ENCODE data around the gene TMEM18. TPM values are rescaled to one million over a fixed set of nuclear protein-coding genes. Genes with fewer than 3 reads are reported as not detected.

The TMEM18 gene
- total and polyA plus RNA-seq, 8 donors = 16.9 to 64.6 (median 57.7) TPM

DNA sequence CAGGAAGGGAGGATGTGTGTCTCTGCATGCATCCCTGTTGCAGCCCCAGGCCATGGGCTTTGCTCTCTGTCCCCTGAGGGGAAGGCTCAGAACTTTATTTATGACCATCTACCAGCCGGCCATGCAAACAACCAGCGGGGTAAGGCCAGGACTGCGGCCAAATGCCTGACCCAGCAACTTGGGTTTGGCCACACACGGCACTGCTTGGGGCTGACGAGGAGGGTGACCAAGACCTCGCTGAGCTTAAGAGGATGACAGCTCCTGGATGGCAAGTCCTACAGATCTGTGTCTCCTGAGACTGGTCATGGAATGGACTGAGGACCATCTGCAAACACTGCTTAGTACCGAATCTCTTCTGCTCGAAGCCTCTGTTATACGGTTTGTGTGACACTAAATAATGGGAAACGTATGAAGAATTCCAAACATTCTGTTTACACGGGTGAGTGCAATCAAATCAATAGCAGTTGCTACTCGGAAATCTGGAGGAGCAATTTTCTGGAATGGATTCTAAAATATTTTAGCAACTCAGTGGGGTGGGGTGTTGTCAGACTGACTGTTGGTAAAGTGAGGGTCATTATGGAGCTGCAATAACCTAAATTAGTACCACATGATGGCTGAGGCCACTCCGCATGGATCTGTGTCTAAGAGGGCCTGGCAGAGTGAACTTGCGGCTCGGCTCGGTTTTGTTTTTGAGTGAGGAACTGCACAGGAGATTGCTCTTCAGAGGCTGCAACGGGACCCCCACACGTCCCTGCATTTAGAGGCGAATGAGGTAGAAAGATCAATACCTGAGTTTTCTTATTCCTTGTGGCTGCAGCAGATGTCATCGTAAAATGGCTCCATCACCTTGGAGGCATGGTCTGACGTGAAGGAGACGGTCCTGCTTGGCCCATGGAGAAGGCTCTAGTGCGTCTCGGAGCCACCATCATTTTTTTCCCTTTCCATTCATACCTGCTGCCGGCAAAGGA is 26.6 kb downstream of the TMEM18 start:
- ATAC-seq = no peak
- Histone ChIP-seq H3K27me3 (peaks cover 0 to 7% of the 10 kb centered on the region in 2 donors), H3K27ac (no peak overlapping the region), H3K4me1 (no peaks in the 10 kb centered on the region), H3K4me3 (no peak overlapping the region), H3K36me3 (no peaks in the 10 kb centered on the region), H3K9me3 (no peaks in the 10 kb centered on the region)
- intact Hi-C loops (cut with DNase I) = no loop called here
- TF ChIP-seq, protein P1, sequence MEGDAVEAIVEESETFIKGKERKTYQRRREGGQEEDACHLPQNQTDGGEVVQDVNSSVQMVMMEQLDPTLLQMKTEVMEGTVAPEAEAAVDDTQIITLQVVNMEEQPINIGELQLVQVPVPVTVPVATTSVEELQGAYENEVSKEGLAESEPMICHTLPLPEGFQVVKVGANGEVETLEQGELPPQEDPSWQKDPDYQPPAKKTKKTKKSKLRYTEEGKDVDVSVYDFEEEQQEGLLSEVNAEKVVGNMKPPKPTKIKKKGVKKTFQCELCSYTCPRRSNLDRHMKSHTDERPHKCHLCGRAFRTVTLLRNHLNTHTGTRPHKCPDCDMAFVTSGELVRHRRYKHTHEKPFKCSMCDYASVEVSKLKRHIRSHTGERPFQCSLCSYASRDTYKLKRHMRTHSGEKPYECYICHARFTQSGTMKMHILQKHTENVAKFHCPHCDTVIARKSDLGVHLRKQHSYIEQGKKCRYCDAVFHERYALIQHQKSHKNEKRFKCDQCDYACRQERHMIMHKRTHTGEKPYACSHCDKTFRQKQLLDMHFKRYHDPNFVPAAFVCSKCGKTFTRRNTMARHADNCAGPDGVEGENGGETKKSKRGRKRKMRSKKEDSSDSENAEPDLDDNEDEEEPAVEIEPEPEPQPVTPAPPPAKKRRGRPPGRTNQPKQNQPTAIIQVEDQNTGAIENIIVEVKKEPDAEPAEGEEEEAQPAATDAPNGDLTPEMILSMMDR (IDR thresholded peaks at IDR 0.05) = no peak
- DNase-seq = peak in 1 of 4 donors; percentile 39

DNA sequence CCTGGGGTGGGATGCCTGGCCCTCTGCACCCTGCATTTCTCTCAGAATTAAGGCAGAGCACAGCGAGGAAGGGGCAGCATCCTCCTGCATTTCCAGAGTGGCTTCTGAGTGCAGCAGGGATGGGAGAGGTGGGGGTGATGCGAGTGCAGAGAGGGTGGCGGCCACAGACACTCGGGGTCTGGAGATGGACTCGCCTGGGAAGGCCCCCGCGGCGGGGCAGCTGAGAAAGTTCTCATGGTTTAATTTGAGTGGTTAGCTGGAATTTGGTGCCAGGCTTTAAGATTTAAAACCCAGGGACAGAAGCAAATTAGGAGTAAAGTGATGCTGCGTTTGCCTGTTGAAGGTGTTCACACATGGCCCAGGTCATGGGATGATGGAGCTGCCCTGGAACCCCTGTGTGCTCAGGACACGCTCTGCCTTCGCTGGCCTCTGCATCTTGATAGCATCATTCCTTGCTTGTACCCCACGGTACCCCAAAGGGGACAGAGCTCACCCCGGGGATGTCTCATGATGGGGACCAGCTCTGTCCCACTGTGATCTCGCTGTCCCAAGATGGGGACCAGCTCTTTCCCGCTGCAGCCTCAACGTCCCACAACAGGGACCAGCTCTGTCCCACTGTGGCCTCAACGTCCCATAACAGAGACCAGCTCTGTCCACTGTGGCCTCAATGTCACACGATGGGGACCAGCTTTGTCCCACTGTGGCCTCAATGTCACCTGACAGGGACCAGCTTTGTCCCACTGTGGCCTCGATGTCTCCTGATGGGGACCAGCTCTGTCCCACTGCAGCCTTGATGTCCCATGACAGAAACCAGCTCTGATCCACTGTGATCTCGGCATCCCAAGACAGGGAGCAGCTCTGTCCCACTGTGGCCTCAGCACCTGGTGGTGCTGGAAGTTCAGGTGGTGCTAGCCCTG is 27.5 kb downstream of the TMEM18 start:
- Histone ChIP-seq H3K4me3 (no peak overlapping the region), H3K27ac (no peak overlapping the region), H3K27me3 (peaks cover 0 to 12% of the 10 kb centered on the region in 2 donors), H3K36me3 (no peaks in the 10 kb centered on the region), H3K4me1 (no peaks in the 10 kb centered on the region), H3K9me3 (no peaks in the 10 kb centered on the region)
- TF ChIP-seq, protein P1 (IDR thresholded peaks at IDR 0.05) = no peak
- no peak for DNase-seq
- no peak for ATAC-seq
- intact Hi-C loops (cut with DNase I) = no loop called here

DNA sequence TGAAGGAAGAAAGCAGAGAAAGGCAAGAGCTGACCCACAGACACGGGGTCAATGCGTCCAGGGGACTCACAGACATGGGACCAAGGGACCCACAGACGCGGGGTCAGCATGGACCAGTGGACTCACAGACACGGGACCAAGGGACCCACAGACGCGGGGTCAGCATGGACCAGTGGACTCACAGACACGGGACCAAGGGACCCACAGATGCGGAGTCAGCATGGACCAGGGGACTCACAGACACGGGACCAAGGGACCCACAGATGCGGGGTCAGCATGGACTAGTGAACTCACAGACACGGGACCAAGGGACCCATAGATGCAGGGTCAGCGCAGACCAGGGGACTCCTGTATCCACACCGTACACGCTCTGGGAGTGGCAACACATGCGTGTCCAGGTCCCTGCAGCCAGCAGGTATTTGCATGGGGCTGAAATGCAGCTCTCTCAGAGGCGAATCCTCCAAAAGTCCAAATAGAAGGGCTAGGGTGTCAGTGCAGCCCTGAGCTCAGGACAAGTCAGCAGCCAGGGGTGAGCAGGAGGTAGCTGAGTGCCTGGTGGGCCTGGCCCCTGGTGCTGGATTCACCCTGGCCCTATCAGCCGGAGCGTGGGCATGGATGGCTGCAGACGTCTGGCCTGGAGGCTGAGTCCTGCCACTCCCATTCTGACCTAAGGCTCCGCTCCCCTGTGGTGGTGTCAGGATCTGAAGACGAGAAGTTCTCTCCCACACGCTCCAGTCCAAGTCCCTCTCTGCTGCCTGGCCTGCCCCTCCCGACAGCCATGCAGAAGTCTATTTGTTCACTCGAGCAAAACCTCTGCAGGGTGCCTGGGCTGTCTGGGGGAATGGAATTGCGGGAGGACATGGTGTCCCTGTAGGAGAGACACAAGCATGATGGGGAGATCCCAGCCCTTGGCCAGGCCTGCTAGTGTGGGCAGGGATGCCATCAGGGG is 28.5 kb downstream of the TMEM18 start:
- peaks cover 0 to 15% of the 10 kb centered on the region in 2 donors for H3K27me3 ChIP-seq
- no peaks in the 10 kb centered on the region for H3K9me3 ChIP-seq
- no peak for DNase-seq
- TF ChIP-seq, protein P1 (IDR thresholded peaks at IDR 0.05) = no peak
- H3K4me3 ChIP-seq = no peak overlapping the region
- no peaks in the 10 kb centered on the region for H3K36me3 ChIP-seq
- H3K4me1 ChIP-seq = no peaks in the 10 kb centered on the region
- no peak for ATAC-seq
- H3K27ac ChIP-seq = no peak overlapping the region
- intact Hi-C loops (cut with DNase I) = no loop called here

DNA sequence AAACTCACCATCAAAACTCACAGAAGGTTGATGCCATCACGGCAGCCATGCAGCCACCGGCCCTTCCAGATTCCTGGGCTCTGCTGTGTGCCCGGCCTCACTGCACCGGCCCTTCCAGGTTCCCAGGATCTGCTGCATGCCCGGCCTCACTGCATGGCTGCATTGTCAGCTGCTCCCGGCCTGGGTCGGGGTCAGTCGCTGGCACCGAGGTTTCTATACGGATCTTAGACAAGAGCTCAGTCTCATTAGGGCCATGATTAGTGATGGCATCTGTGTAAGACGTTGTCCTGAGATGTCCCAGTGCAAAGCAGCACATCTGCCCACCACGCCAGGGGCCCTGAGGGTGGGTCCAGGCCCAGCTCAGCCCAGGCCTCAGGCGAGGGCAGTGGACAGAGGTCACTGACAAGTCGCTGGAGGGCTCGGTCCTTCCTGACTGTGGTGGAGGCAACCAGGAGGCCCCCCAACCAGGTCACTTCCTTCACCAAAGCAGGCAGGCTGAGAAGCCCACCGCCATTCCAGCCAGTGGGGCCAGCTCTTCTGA is 29.4 kb downstream of the TMEM18 start:
- H3K27ac ChIP-seq = no peak overlapping the region
- H3K4me3 ChIP-seq = no peak overlapping the region
- H3K36me3 ChIP-seq = no peaks in the 10 kb centered on the region
- H3K27me3 ChIP-seq = peaks cover 0 to 15% of the 10 kb centered on the region in 2 donors
- TF ChIP-seq, protein P1 (IDR thresholded peaks at IDR 0.05) = no peak
- DNase-seq (no peak), ATAC-seq (no peak)
- H3K9me3 ChIP-seq = no peaks in the 10 kb centered on the region
- no peaks in the 10 kb centered on the region for H3K4me1 ChIP-seq
- intact Hi-C loops (cut with DNase I) = no loop called here
